BJ (cell line): ENCODE measurements around the gene TCAF1. TPM values are rescaled to one million over a fixed set of nuclear protein-coding genes. Genes with fewer than 3 reads are reported as not detected.

ENCODE experiments used
- CTCF ChIA-PET: fragments of 350-600 bp; formaldehyde crosslinking; extraction: SDS; loops from one replicate; lab custom pipeline; 2021; ENCODE audit warnings: antibody characterized with exemption, inconsistent platforms; lab: Yijun Ruan, JAX
- POLR2A ChIA-PET: fragments of 300-600 bp; sonication (Branson Sonifier 250); formaldehyde crosslinking; extraction: SDS; loops from one replicate; lab custom pipeline; 2021; ENCODE audit warnings: antibody characterized with exemption; lab: Charles Lee
- DNase-seq: peaks from one replicate; pipeline ENCODE4 v3.0.0-alpha.2; 2011; ENCODE audit warnings: low read depth
- H3K27me3 ChIP-seq: 2 replicates; pipeline ENCODE4 v1.6.0; 2011; ENCODE audit warnings: low read length; ENCODE audit not compliant: control insufficient read depth, insufficient read depth
- H3K36me3 ChIP-seq: 2 replicates; pipeline ENCODE4 v1.5.1; 2011; ENCODE audit warnings: low read length; ENCODE audit not compliant: control insufficient read depth, insufficient read depth
- H3K4me3 ChIP-seq: 2 replicates; pipeline ENCODE4 v1.5.1; 2011; ENCODE audit warnings: low read depth, mild to moderate bottlenecking, control low read depth, low read length
- polyA plus RNA-seq: library from polyadenylated mRNA; depleted of rRNA; stranded (reverse); fragments of >200 nt; gene quantifications from 2 replicates; pipeline ENCODE4 v1.2.3, GENCODE V29; 2011
- TF ChIP-seq, protein P1 (sequence below): IDR thresholded peaks from 2 replicates; pipeline ENCODE4 v1.5.1; 2011; ENCODE audit warnings: low read depth, mild to moderate bottlenecking, control low read depth, inconsistent platforms, low read length, moderate library complexity; ENCODE audit not compliant: insufficient read depth

Gene TCAF1
- polyA plus RNA-seq, 1 experiment = 55.2 TPM

GRCh38 chr7:143936087-143937009, 34.4 kb upstream of the TCAF1 start:
- peak; percentile 83 for DNase-seq
- CTCF ChIA-PET = interaction anchor here (0.8 to 1.2 kb wide), 4 partner anchors 35 to 708 kb away, joined by 3 to 5 read pairs (median 4); no protein-coding TSS in a partner anchor
- Histone ChIP-seq H3K4me3 (no peak overlapping the region), H3K27me3 (no peaks in the 10 kb centered on the region), H3K36me3 (no peaks in the 10 kb centered on the region)
- POLR2A ChIA-PET = no interaction called here
- TF ChIP-seq, protein P1, sequence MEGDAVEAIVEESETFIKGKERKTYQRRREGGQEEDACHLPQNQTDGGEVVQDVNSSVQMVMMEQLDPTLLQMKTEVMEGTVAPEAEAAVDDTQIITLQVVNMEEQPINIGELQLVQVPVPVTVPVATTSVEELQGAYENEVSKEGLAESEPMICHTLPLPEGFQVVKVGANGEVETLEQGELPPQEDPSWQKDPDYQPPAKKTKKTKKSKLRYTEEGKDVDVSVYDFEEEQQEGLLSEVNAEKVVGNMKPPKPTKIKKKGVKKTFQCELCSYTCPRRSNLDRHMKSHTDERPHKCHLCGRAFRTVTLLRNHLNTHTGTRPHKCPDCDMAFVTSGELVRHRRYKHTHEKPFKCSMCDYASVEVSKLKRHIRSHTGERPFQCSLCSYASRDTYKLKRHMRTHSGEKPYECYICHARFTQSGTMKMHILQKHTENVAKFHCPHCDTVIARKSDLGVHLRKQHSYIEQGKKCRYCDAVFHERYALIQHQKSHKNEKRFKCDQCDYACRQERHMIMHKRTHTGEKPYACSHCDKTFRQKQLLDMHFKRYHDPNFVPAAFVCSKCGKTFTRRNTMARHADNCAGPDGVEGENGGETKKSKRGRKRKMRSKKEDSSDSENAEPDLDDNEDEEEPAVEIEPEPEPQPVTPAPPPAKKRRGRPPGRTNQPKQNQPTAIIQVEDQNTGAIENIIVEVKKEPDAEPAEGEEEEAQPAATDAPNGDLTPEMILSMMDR = no peak

DNA sequence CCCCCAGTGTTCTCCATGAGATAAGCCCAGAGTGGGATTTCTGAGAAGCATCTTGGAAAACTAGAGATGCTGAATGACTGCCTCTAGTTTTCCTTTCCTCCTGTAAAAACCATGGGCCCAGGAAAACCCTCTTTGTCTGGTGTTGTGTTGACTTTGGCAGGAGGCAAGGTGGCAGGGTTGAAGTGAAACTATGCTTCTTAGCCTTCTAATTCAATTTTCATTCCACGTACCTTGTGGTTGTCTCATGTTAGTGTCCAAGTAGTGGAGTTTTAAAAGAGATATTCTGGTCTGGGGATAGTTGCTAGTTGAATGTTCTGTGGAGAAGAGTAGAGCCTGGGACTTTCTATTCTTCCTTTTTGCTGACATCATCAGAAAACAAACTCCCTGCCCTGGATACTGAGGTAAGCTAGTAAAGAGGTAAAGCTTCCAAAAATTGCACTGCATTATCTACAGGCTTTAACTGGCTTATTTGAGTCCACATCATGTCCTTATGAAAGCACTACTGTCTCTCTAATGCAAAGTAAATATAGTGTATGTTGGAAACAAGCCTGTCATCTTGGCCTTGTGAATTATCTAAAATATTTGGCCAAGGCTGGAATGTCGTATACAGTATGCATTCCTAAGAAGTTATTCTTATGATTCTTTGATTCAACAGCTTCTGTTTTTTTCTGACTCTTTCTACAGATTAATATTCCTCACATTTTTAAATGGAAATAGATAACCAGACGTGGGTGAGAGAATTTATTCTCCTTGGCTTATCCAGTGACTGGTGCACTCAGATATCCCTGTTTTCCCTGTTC, 32.8 kb upstream of the TCAF1 start, which contains the start of gene OR2F2:
Gene OR2F2 (plus strand): TSS at position 708 of the 800 bp plus-strand sequence. CDS start 0 bp downstream, at position 708.
- TF ChIP-seq, protein P1 = no peak
- Histone ChIP-seq H3K4me3 (no peak within 1 kb of the TSS), H3K27me3 (no peaks in the 10 kb centered on the region), H3K36me3 (no peaks in the 10 kb centered on the region)
- peak; percentile 37 for DNase-seq
- CTCF ChIA-PET = interaction anchor here (1.1 to 1.6 kb wide), 2 partner anchors 33 to 77 kb away, joined by 7 to 10 read pairs; partner anchors contain the start of gene TCAF1
- POLR2A ChIA-PET = no interaction called here

- Histone ChIP-seq H3K27me3 (no peaks in the 10 kb centered on the region), H3K4me3 (no peak overlapping the region), H3K36me3 (no peaks in the 10 kb centered on the region)
- peak; percentile 31 for DNase-seq
- CTCF ChIA-PET = no interaction called here
- POLR2A ChIA-PET = interaction anchor here (0.6 to 0.7 kb wide), 2 partner anchors 21 to 67 kb away, joined by 3 to 6 read pairs; no protein-coding TSS in a partner anchor
- TF ChIP-seq, protein P1 = no peak
These were observed 29.8 kb upstream of the TCAF1 start for GRCh38 chr7:143931739-143932138.

- Histone ChIP-seq H3K4me3 (no peak overlapping the region), H3K36me3 (no peaks in the 10 kb centered on the region), H3K27me3 (peaks cover 1% of the 10 kb centered on the region; the same call in 1 of the 2 replicates)
- ChIA-PET POLR2A (no interaction called here), CTCF (interaction anchor here (1.4 kb wide), 1 partner anchor 28 kb away, joined by 3 read pairs; no protein-coding TSS in a partner anchor)
- no peak for DNase-seq
- TF ChIP-seq, protein P1 = no peak
These were observed 27.4 kb upstream of the TCAF1 start for GRCh38 chr7:143929224-143929920.
